GM19099 (cell line): Measurements from ENCODE around the gene ANGPTL4.

Experiments
- POLR2A ChIP-seq: IDR thresholded peaks from 3 replicates; pipeline ENCODE4 v1.6.1; 2011; ENCODE audit warnings: low read depth; ENCODE audit not compliant: insufficient read length; ENCODE audit errors: extremely low read depth

Gene ANGPTL4

GRCh38 chr19:8352134-8352827, 11.7 kb upstream of the ANGPTL4 start:
- no peak for TF ChIP-seq POLR2A

DNA sequence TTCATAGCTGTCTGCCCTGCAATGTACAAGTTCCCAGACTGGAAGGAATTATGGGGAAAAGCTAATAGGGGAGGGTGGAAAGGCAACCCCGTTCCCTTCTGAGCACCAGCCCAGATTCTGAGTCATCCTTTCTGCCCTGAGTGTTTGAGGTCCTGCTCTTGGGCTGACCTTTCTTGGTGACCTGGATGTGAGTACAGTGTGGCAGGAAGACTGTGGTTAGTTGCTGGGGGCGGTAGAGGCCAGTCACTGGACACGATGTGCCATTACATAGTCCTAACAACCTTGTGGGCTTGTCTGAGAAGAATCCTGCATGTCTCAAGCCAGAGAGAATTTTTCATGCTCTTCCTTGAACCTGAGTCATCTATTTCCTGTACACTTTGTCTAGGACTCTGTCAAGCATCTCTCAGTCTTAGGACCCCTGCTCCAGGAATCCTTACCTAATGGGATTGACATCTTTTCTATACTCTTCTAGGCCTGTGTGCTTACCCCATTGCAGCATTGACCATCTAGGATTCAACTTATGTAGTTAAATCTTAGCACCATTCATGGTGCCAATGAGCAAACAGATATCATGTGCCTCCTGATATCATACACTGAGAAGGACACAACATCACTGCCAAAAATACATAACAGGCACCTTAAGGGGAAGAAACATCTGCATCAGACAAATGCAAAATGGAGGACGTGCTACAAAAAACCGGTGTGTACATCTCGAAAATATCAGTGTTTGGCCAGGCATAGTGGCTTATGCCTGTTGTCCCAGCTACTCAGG, 8.1 kb upstream of the ANGPTL4 start:
- no peak for TF ChIP-seq POLR2A

GRCh38 chr19:8357007-8357521, 6.9 kb upstream of the ANGPTL4 start:
- no peak for TF ChIP-seq POLR2A

GRCh38 chr19:8358948-8359347, 5.0 kb upstream of the ANGPTL4 start:
- TF ChIP-seq POLR2A = no peak

DNA sequence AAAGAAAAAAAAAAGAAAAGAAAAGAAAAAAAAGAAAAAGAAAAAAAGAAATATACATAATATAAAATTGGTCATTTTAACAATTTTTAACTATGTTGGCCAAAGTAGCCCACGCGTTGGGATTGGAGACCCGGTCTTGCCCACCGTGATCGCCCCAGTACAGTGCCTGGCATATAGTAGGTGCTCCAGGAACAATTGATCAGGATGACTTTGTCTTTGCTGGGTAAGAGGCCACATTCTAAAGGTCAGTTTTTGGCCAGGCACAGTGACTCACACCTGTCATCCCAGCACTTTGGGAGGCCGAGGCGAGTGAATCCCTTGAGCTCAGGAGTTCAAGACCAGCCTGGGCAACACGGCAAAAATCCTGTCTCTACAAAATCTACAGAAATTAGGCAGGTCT, 3.8 kb upstream of the ANGPTL4 start:
- TF ChIP-seq POLR2A = no peak

GRCh38 chr19:8361921-8362793, 1.8 kb upstream of the ANGPTL4 start:
- no peak for TF ChIP-seq POLR2A

GRCh38 chr19:8366121-8366581, 2.2 kb downstream of the ANGPTL4 start:
- TF ChIP-seq POLR2A = no peak

- TF ChIP-seq POLR2A = no peak
Observed at GRCh38 chr19:8366961-8367326, 3.0 kb downstream of the ANGPTL4 start.

DNA sequence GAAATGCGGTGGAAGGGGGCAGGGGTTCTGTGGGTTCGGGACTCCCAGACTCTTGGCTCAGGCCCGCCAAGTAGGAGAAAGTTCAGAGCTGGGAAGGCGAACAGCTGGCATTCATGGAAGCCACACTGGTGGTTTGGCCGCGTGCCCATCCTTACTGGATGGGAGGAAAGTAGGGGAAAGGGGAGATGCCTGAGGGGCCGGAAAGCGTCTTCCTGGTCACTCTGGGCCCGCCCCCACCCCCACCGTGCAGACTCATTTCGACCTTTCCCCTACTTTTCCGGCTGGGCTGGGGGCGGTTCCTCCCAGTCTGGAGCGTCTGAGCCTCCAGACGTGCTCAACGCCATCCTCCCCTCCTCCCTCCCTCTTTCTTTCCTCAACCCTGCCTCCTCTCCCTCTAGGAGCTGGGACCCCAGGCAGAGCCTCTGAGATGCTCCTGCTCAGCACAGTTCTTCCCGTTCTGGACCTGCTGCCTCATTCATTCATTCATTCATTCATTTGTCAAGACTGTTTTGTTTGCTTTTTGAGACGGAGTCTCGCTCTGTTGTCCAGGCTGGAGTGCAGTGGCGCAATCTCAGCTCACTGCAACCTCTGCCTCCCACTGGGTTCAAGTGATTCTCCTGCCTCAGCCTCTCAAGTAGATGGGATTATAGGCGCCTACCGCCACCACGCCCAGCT, 3.5 kb downstream of the ANGPTL4 start:
- no peak for TF ChIP-seq POLR2A

- TF ChIP-seq POLR2A = no peak
Observed at GRCh38 chr19:8370176-8371010, 6.4 kb downstream of the ANGPTL4 start.

DNA sequence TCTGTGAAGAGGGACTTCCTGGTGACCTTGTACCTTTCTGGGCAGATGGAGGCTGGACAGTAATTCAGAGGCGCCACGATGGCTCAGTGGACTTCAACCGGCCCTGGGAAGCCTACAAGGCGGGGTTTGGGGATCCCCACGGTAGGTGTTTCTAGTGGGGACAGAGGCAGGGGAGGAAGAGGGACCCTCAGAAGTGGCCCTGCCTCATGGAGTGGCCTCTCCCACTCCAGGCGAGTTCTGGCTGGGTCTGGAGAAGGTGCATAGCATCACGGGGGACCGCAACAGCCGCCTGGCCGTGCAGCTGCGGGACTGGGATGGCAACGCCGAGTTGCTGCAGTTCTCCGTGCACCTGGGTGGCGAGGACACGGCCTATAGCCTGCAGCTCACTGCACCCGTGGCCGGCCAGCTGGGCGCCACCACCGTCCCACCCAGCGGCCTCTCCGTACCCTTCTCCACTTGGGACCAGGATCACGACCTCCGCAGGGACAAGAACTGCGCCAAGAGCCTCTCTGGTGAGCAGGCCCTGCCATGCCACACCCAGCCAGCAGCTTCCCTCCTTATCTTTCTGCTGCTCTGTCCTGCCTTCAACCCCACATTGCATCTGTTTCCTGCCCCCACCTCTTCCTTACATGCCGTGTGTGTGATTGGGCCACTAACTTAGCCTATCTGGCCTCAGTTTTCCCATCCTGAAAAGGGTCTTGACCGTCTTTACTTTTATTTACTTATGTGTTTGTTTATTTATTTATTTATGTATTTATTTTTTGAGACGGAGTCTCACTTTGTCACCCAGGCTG, 7.3 kb downstream of the ANGPTL4 start:
- no peak for TF ChIP-seq POLR2A

DNA sequence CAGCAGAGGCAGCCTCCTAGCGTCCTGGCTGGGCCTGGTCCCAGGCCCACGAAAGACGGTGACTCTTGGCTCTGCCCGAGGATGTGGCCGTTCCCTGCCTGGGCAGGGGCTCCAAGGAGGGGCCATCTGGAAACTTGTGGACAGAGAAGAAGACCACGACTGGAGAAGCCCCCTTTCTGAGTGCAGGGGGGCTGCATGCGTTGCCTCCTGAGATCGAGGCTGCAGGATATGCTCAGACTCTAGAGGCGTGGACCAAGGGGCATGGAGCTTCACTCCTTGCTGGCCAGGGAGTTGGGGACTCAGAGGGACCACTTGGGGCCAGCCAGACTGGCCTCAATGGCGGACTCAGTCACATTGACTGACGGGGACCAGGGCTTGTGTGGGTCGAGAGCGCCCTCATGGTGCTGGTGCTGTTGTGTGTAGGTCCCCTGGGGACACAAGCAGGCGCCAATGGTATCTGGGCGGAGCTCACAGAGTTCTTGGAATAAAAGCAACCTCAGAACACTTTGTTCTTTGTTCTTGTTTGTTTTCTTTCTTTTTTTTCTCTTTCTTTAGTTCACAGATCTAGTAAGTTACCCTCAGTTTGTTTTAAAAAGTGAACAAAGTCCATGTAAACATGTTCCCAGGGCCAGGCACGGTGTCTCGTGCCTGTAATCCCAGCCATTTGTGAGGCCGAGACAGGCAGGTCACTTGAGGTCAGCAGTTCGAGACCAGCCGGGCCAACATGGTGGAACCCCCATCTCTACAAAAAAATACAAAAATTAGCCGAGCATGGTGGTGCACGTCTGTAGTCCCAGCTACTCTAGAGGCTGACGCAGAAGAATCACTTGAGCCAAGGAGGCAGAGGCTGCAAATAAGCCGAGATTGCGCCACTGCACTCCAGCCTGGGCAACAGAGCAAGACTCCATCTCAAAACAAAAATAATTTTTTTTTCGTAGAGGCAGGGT, 10.2 kb downstream of the ANGPTL4 start:
- no peak for TF ChIP-seq POLR2A
